GM23338 (cell line): ENCODE results near the gene CDC14B. TPM values are rescaled to one million over a fixed set of nuclear protein-coding genes. Genes with fewer than 3 reads are reported as not detected.

Source experiments
- ATAC-seq: fragments of 200-7000 bp; cut with Tn5 transposase; 3 replicates; pipeline ENCODE4 v1.9.1; 2020
- DNase-seq: peaks from one replicate; pipeline ENCODE4 v3.0.0-alpha.2; 2015; ENCODE audit warnings: low spot score
- H2AFZ ChIP-seq: fragments of 200-600 bp; sonication (generic); 2 replicates; pipeline ENCODE4 v1.8.0; 2016; ENCODE audit warnings: antibody characterized with exemption, mild to moderate bottlenecking, moderate library complexity
- H3F3A ChIP-seq: fragments of 200-600 bp; sonication (generic); replicated peaks from 2 replicates; pipeline ENCODE4 v1.8.0; 2017; ENCODE audit warnings: antibody characterized with exemption, mixed run types, low read depth
- H3K27ac ChIP-seq: fragments of 200-600 bp; sonication (generic); 2 replicates; pipeline ENCODE4 v1.6.1; 2016; ENCODE audit warnings: low read depth
- H3K27me3 ChIP-seq: fragments of 200-600 bp; sonication (generic); 2 replicates; pipeline ENCODE4 v1.8.0; 2016; ENCODE audit warnings: mild to moderate bottlenecking, mixed run types, moderate library complexity; ENCODE audit not compliant: insufficient read depth
- H3K36me3 ChIP-seq: fragments of 200-600 bp; sonication (generic); 2 replicates; pipeline ENCODE4 v1.8.0; 2016; ENCODE audit warnings: mild to moderate bottlenecking; ENCODE audit not compliant: insufficient read depth
- H3K4me1 ChIP-seq: fragments of 200-600 bp; sonication (generic); 2 replicates; pipeline ENCODE4 v1.8.0; 2016; ENCODE audit warnings: mild to moderate bottlenecking, moderate library complexity; ENCODE audit not compliant: insufficient read depth
- H3K4me2 ChIP-seq: fragments of 200-600 bp; sonication (generic); 2 replicates; pipeline ENCODE4 v1.7.1; 2017; ENCODE audit warnings: mixed run types
- H3K4me3 ChIP-seq: fragments of 200-600 bp; sonication (generic); 2 replicates; pipeline ENCODE4 v1.6.1; 2016; ENCODE audit warnings: mixed run types
- H3K79me2 ChIP-seq: fragments of 200-600 bp; sonication (generic); replicated peaks from 2 replicates; pipeline ENCODE4 v1.8.0; 2017; ENCODE audit warnings: mild to moderate bottlenecking; ENCODE audit not compliant: insufficient read depth
- H3K9me2 ChIP-seq: fragments of 200-600 bp; sonication (generic); 2 replicates; pipeline ENCODE4 v1.8.0; 2017; ENCODE audit not compliant: insufficient read depth
- H4K20me1 ChIP-seq: fragments of 200-600 bp; sonication (generic); replicated peaks from 2 replicates; pipeline ENCODE4 v1.8.0; 2017; ENCODE audit warnings: mild to moderate bottlenecking; ENCODE audit not compliant: insufficient read depth
- H3K27ac Mint-ChIP-seq: 2 replicates; pipeline ENCODE4 v1.8.0; 2020; ENCODE audit warnings: inconsistent platforms, mild to moderate bottlenecking, moderate library complexity, mixed read lengths
- H3K27me3 Mint-ChIP-seq: 3 replicates; pipeline ENCODE4 v1.8.0; 2022; ENCODE audit warnings: low read depth, mild to moderate bottlenecking, moderate library complexity, mixed read lengths, inconsistent platforms; ENCODE audit not compliant: insufficient read depth, poor library complexity
- H3K36me3 Mint-ChIP-seq: 3 replicates; pipeline ENCODE4 v1.8.0; 2021; ENCODE audit warnings: low read depth, mild to moderate bottlenecking, inconsistent platforms, moderate library complexity, mixed read lengths
- H3K4me1 Mint-ChIP-seq: 3 replicates; pipeline ENCODE4 v1.8.0; 2020; ENCODE audit warnings: mild to moderate bottlenecking, inconsistent platforms, mixed read lengths
- H3K4me3 Mint-ChIP-seq: 3 replicates; pipeline ENCODE4 v1.8.0; 2021; ENCODE audit warnings: moderate library complexity, mild to moderate bottlenecking, inconsistent platforms, mixed read lengths
- H3K9me3 Mint-ChIP-seq: 3 replicates; pipeline ENCODE4 v1.8.0; 2020; ENCODE audit warnings: moderate library complexity, mild to moderate bottlenecking, inconsistent platforms, mixed read lengths
- CREB1 ChIP-seq: fragments of 250-450 bp; sonication (Bioruptor Pico); IDR thresholded peaks from 2 replicates; pipeline ENCODE4 v1.5.0; 2020; ENCODE audit warnings: low read depth, mild to moderate bottlenecking, moderate library complexity
- ETS1 ChIP-seq: IDR thresholded peaks from 2 replicates; pipeline ENCODE4 v1.6.1; 2016; ENCODE audit warnings: antibody characterized with exemption
- EZH2 ChIP-seq: fragments of 200-600 bp; sonication (generic); IDR thresholded peaks from one replicate; pipeline ENCODE4 v1.8.0; 2017; ENCODE audit warnings: antibody characterized with exemption, mild to moderate bottlenecking, low read depth; ENCODE audit not compliant: unreplicated experiment
- EZH2phosphoT487 ChIP-seq: fragments of 200-600 bp; sonication (generic); IDR thresholded peaks from one replicate; pipeline ENCODE4 v1.8.1; 2018; ENCODE audit warnings: antibody characterized with exemption; ENCODE audit not compliant: unreplicated experiment
- JUNB ChIP-seq: IDR thresholded peaks from one replicate; pipeline ENCODE4 v1.6.1; 2016; ENCODE audit warnings: antibody characterized with exemption; ENCODE audit not compliant: unreplicated experiment
- NANOG ChIP-seq: IDR thresholded peaks from 2 replicates; pipeline ENCODE4 v1.6.1; 2016; ENCODE audit warnings: antibody characterized with exemption, borderline replicate concordance
- POLR2AphosphoS5 ChIP-seq: IDR thresholded peaks from 2 replicates; pipeline ENCODE4 v1.6.1; 2016; ENCODE audit warnings: antibody characterized with exemption, low read depth
- STAT1 ChIP-seq: IDR thresholded peaks from one replicate; pipeline ENCODE4 v1.6.1; 2016; ENCODE audit warnings: antibody characterized with exemption; ENCODE audit not compliant: unreplicated experiment
- ZNF114 ChIP-seq: fragments of 250-450 bp; sonication (Bioruptor Pico); IDR thresholded peaks from 2 replicates; pipeline ENCODE4 v1.5.0; 2020; ENCODE audit warnings: mild to moderate bottlenecking, moderate library complexity
- ZNF331 ChIP-seq: fragments of 250-450 bp; sonication (Bioruptor Pico); IDR thresholded peaks from 2 replicates; pipeline ENCODE4 v1.5.0; 2020; ENCODE audit warnings: low read depth, mild to moderate bottlenecking, moderate library complexity
- polyA plus RNA-seq: library from polyadenylated mRNA; unstranded; fragments of >200 nt; fragmentation: Nextera tagmentation; extraction: Ambion mirVana; gene quantifications from 2 replicates; pipeline ENCODE4 v1.2.1, GENCODE V29; 2016
- total RNA-seq: library from RNA; depleted of rRNA; stranded (reverse); fragments of >200 nt; shearing (Covaris generic); gene quantifications from 2 replicates; pipeline ENCODE4 v1.2.3, GENCODE V29; 2014
- TF ChIP-seq, protein P1 (sequence below), 2 experiments: fragments of 200-600 bp in 1 of 2; sonication (generic) in 1 of 2; conservative IDR thresholded peaks; 2 replicates each; pipeline versions ENCODE4 v1.5.1 to v1.6.1; 2016 to 2017; ENCODE audit warnings: antibody characterized with exemption in 2 of 2, low read depth in 2 of 2, mild to moderate bottlenecking in 2 of 2, moderate library complexity in 1 of 2
- TF ChIP-seq, protein P2 (sequence below): IDR thresholded peaks from one replicate; pipeline ENCODE4 v1.6.1; 2018; ENCODE audit warnings: antibody characterized with exemption; ENCODE audit not compliant: unreplicated experiment

Gene CDC14B
- total and polyA plus RNA-seq, 2 experiments from 2014 or later = 12.2 to 52.1 TPM

GRCh38 chr9:96509848-96510247 is 109.8 kb downstream of the CDC14B start (continued):
- TF ChIP-seq, protein P1, sequence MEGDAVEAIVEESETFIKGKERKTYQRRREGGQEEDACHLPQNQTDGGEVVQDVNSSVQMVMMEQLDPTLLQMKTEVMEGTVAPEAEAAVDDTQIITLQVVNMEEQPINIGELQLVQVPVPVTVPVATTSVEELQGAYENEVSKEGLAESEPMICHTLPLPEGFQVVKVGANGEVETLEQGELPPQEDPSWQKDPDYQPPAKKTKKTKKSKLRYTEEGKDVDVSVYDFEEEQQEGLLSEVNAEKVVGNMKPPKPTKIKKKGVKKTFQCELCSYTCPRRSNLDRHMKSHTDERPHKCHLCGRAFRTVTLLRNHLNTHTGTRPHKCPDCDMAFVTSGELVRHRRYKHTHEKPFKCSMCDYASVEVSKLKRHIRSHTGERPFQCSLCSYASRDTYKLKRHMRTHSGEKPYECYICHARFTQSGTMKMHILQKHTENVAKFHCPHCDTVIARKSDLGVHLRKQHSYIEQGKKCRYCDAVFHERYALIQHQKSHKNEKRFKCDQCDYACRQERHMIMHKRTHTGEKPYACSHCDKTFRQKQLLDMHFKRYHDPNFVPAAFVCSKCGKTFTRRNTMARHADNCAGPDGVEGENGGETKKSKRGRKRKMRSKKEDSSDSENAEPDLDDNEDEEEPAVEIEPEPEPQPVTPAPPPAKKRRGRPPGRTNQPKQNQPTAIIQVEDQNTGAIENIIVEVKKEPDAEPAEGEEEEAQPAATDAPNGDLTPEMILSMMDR (conservative IDR thresholded peaks at IDR 0.05; ENCODE audit: low read depth in 2 of 2) = no peak
- no peak for TF ChIP-seq JUNB
- TF ChIP-seq ETS1 = no peak
- TF ChIP-seq ZNF114 (CRISPR knock-in tag) = no peak
- TF ChIP-seq EZH2 = no peak
- no peak for TF ChIP-seq EZH2phosphoT487
- no peak for TF ChIP-seq STAT1
- TF ChIP-seq, protein P2, sequence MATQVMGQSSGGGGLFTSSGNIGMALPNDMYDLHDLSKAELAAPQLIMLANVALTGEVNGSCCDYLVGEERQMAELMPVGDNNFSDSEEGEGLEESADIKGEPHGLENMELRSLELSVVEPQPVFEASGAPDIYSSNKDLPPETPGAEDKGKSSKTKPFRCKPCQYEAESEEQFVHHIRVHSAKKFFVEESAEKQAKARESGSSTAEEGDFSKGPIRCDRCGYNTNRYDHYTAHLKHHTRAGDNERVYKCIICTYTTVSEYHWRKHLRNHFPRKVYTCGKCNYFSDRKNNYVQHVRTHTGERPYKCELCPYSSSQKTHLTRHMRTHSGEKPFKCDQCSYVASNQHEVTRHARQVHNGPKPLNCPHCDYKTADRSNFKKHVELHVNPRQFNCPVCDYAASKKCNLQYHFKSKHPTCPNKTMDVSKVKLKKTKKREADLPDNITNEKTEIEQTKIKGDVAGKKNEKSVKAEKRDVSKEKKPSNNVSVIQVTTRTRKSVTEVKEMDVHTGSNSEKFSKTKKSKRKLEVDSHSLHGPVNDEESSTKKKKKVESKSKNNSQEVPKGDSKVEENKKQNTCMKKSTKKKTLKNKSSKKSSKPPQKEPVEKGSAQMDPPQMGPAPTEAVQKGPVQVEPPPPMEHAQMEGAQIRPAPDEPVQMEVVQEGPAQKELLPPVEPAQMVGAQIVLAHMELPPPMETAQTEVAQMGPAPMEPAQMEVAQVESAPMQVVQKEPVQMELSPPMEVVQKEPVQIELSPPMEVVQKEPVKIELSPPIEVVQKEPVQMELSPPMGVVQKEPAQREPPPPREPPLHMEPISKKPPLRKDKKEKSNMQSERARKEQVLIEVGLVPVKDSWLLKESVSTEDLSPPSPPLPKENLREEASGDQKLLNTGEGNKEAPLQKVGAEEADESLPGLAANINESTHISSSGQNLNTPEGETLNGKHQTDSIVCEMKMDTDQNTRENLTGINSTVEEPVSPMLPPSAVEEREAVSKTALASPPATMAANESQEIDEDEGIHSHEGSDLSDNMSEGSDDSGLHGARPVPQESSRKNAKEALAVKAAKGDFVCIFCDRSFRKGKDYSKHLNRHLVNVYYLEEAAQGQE = no peak
- no peak for TF ChIP-seq POLR2AphosphoS5
- TF ChIP-seq ZNF331 (CRISPR knock-in tag) = no peak
- no peak for TF ChIP-seq NANOG

DNA sequence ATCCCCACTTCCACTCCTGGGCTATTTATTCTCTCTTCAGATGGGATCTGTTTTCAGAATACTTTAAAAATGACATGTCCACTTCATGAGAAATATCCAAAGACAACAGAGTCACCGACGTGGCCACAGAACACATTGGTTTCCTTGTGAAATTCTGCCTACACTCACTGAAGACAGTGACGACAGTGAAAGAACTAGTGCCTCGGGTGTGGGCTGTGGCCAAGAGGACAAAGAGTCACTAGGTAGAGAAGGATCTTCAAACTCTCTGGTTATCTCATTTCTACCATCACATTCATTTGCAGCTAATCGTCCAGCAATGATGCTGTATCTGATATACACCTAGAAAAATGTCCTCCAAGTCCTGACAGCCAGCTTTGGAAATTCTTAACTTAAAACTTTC is 110.6 kb downstream of the CDC14B start:
- Histone ChIP-seq H3K36me3 (no peaks in the 10 kb centered on the region), H3K27ac (no peak overlapping the region), H3K4me2 (no peak overlapping the region), H4K20me1 (no peaks in the 10 kb centered on the region), H3K4me1 (peaks cover 31% of the 10 kb centered on the region), H3K79me2 (no peaks in the 10 kb centered on the region), H2AFZ (no peak overlapping the region), H3K9me2 (no peaks in the 10 kb centered on the region), H3K4me3 (no peak overlapping the region), H3K27me3 (no peaks in the 10 kb centered on the region), H3F3A (0 out of 2 replicates have a peak, but pooled peaks cover 2% of the 10 kb centered on the region)
- Mint-ChIP-seq H3K4me3 (no peak overlapping the region), H3K27me3 (peaks cover 5% of the 10 kb centered on the region), H3K36me3 (peaks cover 35% of the 10 kb centered on the region), H3K4me1 (peaks cover 17% of the 10 kb centered on the region), H3K27ac (peak overlapping the region; percentile 95; the same call in 1 of the 2 replicates), H3K9me3 (no peaks in the 10 kb centered on the region)
- DNase-seq = no peak
- ATAC-seq = no peak
- TF ChIP-seq, protein P2 = no peak
- no peak for TF ChIP-seq EZH2phosphoT487
- no peak for TF ChIP-seq STAT1
- TF ChIP-seq, protein P1 (conservative IDR thresholded peaks at IDR 0.05; ENCODE audit: low read depth in 2 of 2) = no peak
- TF ChIP-seq ZNF114 (CRISPR knock-in tag) = no peak
- TF ChIP-seq EZH2 = no peak
- TF ChIP-seq POLR2AphosphoS5 = no peak
- no peak for TF ChIP-seq ZNF331 (CRISPR knock-in tag)
- TF ChIP-seq CREB1 = no peak
